HFFc6 (cell line): Measurements from ENCODE around the gene COX7B2. TPM values are rescaled to one million over a fixed set of nuclear protein-coding genes. Genes with fewer than 3 reads are reported as not detected.

Experiments
- DNase-seq: peaks from one replicate; pipeline ENCODE4 v3.0.0-alpha.2; 2018
- H3K27ac Mint-ChIP-seq: 2 replicates; pipeline ENCODE4 v1.8.0; 2020; ENCODE audit warnings: mild to moderate bottlenecking, mixed read lengths
- H3K27me3 Mint-ChIP-seq: 2 replicates; pipeline ENCODE4 v1.8.0; 2021; ENCODE audit warnings: mild to moderate bottlenecking, moderate library complexity, mixed read lengths; ENCODE audit not compliant: insufficient read depth
- H3K36me3 Mint-ChIP-seq: 2 replicates; pipeline ENCODE4 v1.8.0; 2021; ENCODE audit warnings: low read depth, mixed read lengths
- H3K4me1 Mint-ChIP-seq: 2 replicates; pipeline ENCODE4 v1.8.0; 2020; ENCODE audit warnings: low read depth, mixed read lengths
- H3K4me3 Mint-ChIP-seq: 2 replicates; pipeline ENCODE4 v1.8.0; 2020; ENCODE audit warnings: mild to moderate bottlenecking, moderate library complexity, mixed read lengths
- H3K9me3 Mint-ChIP-seq: 2 replicates; pipeline ENCODE4 v1.8.0; 2020; ENCODE audit warnings: mild to moderate bottlenecking, mixed read lengths
- total RNA-seq, 6 experiments: library from RNA; stranded (reverse); fragmentation: NEBNext Ultra II Directional; extraction: Animal tissue kit (Norgen Biotek cat#: 25700); gene quantifications; 2 replicates in 1 of 6; 3 replicates in 5 of 6; pipeline ENCODE4 v1.2.3, GENCODE V29; 2021
- TF ChIP-seq, protein P1 (sequence below): fragments of 200-600 bp; sonication (generic); IDR thresholded peaks from 2 replicates; pipeline ENCODE4 v1.5.0; 2021; ENCODE audit warnings: antibody characterized with exemption, mild to moderate bottlenecking

Gene COX7B2
- total RNA-seq, 6 experiments from 2014 or later = not detected

DNA sequence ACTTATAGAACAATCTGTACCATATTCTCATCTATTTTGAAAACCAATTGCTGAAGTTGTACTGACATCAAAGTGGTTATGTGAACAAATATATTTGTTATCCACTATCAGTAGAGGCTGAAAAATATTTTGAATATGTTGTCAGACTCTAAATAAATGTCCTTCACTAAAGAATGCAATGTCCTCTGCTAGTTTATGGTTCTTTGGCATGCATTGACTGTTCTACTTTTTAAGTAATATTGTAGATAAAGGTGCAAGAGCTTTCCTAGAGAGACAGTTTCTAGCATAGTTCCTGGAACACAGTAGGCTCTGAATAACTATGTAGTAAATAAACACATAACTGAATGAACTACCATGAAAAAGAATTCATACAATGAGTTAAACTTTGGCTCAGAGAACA, 18.2 kb upstream of the COX7B2 start:
- Mint-ChIP-seq H3K9me3 (no peaks in the 10 kb centered on the region), H3K27me3 (no peaks in the 10 kb centered on the region), H3K36me3 (no peaks in the 10 kb centered on the region), H3K4me3 (no peak overlapping the region), H3K27ac (no peak overlapping the region), H3K4me1 (no peaks in the 10 kb centered on the region)
- TF ChIP-seq, protein P1, sequence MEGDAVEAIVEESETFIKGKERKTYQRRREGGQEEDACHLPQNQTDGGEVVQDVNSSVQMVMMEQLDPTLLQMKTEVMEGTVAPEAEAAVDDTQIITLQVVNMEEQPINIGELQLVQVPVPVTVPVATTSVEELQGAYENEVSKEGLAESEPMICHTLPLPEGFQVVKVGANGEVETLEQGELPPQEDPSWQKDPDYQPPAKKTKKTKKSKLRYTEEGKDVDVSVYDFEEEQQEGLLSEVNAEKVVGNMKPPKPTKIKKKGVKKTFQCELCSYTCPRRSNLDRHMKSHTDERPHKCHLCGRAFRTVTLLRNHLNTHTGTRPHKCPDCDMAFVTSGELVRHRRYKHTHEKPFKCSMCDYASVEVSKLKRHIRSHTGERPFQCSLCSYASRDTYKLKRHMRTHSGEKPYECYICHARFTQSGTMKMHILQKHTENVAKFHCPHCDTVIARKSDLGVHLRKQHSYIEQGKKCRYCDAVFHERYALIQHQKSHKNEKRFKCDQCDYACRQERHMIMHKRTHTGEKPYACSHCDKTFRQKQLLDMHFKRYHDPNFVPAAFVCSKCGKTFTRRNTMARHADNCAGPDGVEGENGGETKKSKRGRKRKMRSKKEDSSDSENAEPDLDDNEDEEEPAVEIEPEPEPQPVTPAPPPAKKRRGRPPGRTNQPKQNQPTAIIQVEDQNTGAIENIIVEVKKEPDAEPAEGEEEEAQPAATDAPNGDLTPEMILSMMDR = no peak
- DNase-seq = no peak

DNA sequence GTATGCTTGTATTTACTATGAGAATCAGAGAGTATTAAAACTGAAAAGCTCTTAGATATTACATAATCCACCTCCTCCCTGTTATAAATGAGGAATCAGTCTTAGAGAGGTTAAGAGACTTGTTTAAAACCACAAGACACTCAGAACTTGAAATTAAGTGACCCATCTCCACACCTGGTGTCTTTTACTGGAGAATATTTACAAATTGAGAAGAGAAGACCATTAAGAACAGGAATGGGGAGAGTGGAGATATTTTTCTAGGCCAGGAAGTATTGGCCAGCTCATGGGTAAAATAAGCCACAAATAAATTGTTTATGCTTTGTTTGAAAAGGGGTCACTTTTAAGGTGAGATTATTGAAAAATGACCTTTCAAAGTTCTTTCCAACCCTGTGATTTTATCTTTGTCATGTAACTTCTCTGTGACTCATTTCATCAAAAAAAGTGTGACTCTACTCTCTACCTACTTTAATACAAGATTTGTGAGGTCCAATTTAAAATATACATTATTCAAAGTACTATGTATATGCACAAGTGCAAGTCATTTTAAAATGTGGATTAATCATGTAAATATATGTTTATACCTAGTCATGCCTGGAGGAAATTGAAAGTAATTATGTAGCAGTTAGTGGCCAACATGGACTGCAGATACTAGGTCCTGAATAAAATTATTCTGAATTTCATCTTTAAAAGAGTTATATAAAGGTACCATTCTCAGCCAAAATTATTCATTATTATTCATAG, 15.9 kb upstream of the COX7B2 start:
- TF ChIP-seq, protein P1 = no peak
- no peaks in the 10 kb centered on the region for H3K27me3 Mint-ChIP-seq

DNA sequence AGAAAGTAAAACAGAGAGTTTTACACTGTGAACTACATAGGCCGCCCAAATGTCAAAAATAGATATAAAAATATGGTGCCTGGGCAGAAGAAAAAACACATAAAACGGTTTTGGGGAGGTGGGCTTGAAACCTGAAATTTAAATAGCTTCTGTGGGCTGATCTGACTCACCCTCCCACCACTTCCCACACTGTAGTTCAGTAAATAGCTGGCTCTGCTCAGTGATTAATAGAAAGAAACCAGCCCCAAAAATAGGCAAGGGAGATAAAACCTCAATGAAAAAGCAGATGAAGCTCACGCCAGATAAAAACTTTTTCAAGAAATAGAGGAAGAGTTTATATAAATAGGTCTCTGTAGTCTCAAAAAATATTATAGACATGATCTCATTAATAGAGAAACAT, 13.2 kb upstream of the COX7B2 start:
- no peak overlapping the region for H3K27ac Mint-ChIP-seq
- TF ChIP-seq, protein P1 = no peak
- no peaks in the 10 kb centered on the region for H3K27me3 Mint-ChIP-seq
- no peak for DNase-seq
- H3K36me3 Mint-ChIP-seq = no peaks in the 10 kb centered on the region
- H3K4me3 Mint-ChIP-seq = no peak overlapping the region
- H3K9me3 Mint-ChIP-seq = no peaks in the 10 kb centered on the region
- H3K4me1 Mint-ChIP-seq = no peaks in the 10 kb centered on the region

More for the DNA sequence above, 15.9 kb upstream of the COX7B2 start:
- H3K9me3 Mint-ChIP-seq = no peaks in the 10 kb centered on the region
- no peak overlapping the region for H3K4me3 Mint-ChIP-seq
- H3K4me1 Mint-ChIP-seq = no peaks in the 10 kb centered on the region
- H3K36me3 Mint-ChIP-seq = no peaks in the 10 kb centered on the region
- no peak for DNase-seq
- no peak overlapping the region for H3K27ac Mint-ChIP-seq

DNA sequence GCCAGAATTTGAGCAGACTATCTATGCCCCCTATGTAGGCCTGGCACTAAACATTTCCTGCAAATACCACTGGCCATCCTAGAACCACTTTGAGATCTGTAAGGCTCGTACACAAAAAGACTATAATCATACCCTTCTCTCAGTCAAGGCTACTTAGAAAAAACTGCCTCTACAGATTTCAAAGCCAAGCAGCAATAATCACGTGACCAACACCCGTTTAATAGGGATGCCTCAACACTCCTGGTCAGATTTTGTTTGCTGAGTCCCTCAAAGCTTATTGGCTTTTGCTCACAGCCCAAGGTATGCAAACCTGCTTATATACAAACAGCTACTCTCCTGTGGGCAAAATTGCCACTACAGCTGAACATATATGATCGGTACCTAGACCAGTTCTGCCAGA, 897 bp downstream of the COX7B2 start:
- Mint-ChIP-seq H3K27me3 (no peaks in the 10 kb centered on the region), H3K36me3 (no peaks in the 10 kb centered on the region), H3K27ac (no peak overlapping the region), H3K4me1 (no peaks in the 10 kb centered on the region), H3K4me3 (no peak overlapping the region), H3K9me3 (peaks cover 4% of the 10 kb centered on the region; the same call in 1 of the 2 replicates)
- DNase-seq = no peak
- TF ChIP-seq, protein P1 = no peak

DNA sequence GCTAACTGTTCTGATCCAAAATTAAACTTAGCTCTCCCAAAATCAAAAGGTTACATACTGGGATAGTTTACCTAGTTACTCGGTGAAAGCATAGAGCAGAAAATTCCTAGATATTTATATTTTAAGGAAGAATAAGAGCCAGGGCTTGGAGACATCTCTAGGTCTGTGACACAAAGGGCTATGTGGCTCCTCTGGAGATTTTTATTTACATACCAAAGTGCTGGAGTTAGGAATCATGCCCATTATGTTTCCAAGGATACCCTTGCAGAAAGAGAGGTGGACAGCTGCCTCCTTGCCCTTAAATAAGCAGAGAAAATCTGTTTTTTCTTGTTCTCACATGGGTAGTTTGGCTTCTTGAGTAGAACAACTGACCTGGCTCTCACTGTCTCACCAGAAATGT, 9.0 kb downstream of the COX7B2 start:
- H3K4me1 Mint-ChIP-seq = no peaks in the 10 kb centered on the region
- TF ChIP-seq, protein P1 = no peak
- H3K9me3 Mint-ChIP-seq = no peaks in the 10 kb centered on the region
- H3K36me3 Mint-ChIP-seq = no peaks in the 10 kb centered on the region
- H3K27me3 Mint-ChIP-seq = no peaks in the 10 kb centered on the region
- DNase-seq = no peak
- no peak overlapping the region for H3K27ac Mint-ChIP-seq
- no peak overlapping the region for H3K4me3 Mint-ChIP-seq
